Hepatocyte (in vitro differentiated cells): Measurements from ENCODE around the gene LMNB1. TPM values are rescaled to one million over a fixed set of nuclear protein-coding genes. Genes with fewer than 3 reads are reported as not detected.
"Not testable (repeated sequence)": the region's sequence is repeated elsewhere in the genome, so short reads cannot be mapped to it uniquely, and the experiment has no call there.

ENCODE experiments used
- DNase-seq: peaks from one replicate; pipeline ENCODE4 v3.0.0-alpha.2; 2016; ENCODE audit warnings: low spot score
- H2AFZ ChIP-seq: fragments of 200-600 bp; sonication (generic); 2 replicates; pipeline ENCODE4 v1.6.0; 2016; ENCODE audit warnings: antibody characterized with exemption, mild to moderate bottlenecking
- H3K27ac ChIP-seq: fragments of 200-600 bp; sonication (generic); 2 replicates; pipeline ENCODE4 v1.5.1; 2016; ENCODE audit warnings: mild to moderate bottlenecking
- H3K27me3 ChIP-seq: fragments of 200-600 bp; sonication (generic); 2 replicates; pipeline ENCODE4 v1.6.1; 2016
- H3K36me3 ChIP-seq: fragments of 200-600 bp; sonication (generic); replicated peaks from 2 replicates; pipeline ENCODE4 v1.5.1; 2016; ENCODE audit warnings: low read depth; ENCODE audit not compliant: insufficient read depth
- H3K4me1 ChIP-seq: fragments of 200-600 bp; sonication (generic); 2 replicates; pipeline ENCODE4 v1.5.1; 2016; ENCODE audit warnings: mild to moderate bottlenecking, moderate library complexity; ENCODE audit not compliant: insufficient read depth
- H3K4me2 ChIP-seq: fragments of 200-600 bp; sonication (generic); 2 replicates; pipeline ENCODE4 v1.6.0; 2016
- H3K4me3 ChIP-seq: fragments of 200-600 bp; sonication (generic); 2 replicates; pipeline ENCODE4 v1.5.1; 2016; ENCODE audit warnings: mild to moderate bottlenecking
- H3K79me2 ChIP-seq: fragments of 200-600 bp; sonication (generic); 2 replicates; pipeline ENCODE4 v1.6.0; 2017; ENCODE audit warnings: mild to moderate bottlenecking
- H3K9me2 ChIP-seq: fragments of 200-600 bp; sonication (generic); replicated peaks from 2 replicates; pipeline ENCODE4 v1.6.0; 2017; ENCODE audit warnings: mild to moderate bottlenecking; ENCODE audit not compliant: insufficient read depth
- H3K9me3 ChIP-seq: fragments of 200-600 bp; sonication (generic); 2 replicates; pipeline ENCODE4 v1.5.1; 2016; ENCODE audit warnings: low read depth, mild to moderate bottlenecking
- H4K20me1 ChIP-seq: fragments of 200-600 bp; sonication (generic); 2 replicates; pipeline ENCODE4 v1.6.0; 2016; ENCODE audit warnings: mild to moderate bottlenecking; ENCODE audit not compliant: insufficient read depth, poor library complexity, severe bottlenecking
- CTCF ChIP-seq: fragments of 200-600 bp; sonication (generic); IDR thresholded peaks from 2 replicates; pipeline ENCODE4 v1.5.1; 2016; ENCODE audit warnings: antibody characterized with exemption, mild to moderate bottlenecking; ENCODE audit not compliant: poor library complexity
- EZH2 ChIP-seq: fragments of 200-600 bp; sonication (generic); IDR thresholded peaks from 2 replicates; pipeline ENCODE4 v1.6.1; 2016; ENCODE audit warnings: antibody characterized with exemption, mild to moderate bottlenecking, borderline replicate concordance
- EZH2phosphoT487 ChIP-seq: fragments of 200-600 bp; sonication (generic); IDR thresholded peaks from one replicate; pipeline ENCODE4 v1.6.1; 2018; ENCODE audit warnings: antibody characterized with exemption, mild to moderate bottlenecking, low read depth, moderate library complexity; ENCODE audit not compliant: unreplicated experiment, severe bottlenecking
- WGBS: methylation state at CpG from one replicate; pipeline ENCODE4 v1.1.6; 2016; ENCODE audit warnings: low lambda C conversion rate; ENCODE audit errors: missing lambda C conversion rate; 5-methylcytosine and 5-hydroxymethylcytosine counted together
- polyA plus RNA-seq: library from polyadenylated mRNA; unstranded; fragments of >200 nt; fragmentation: Nextera tagmentation; extraction: Ambion mirVana; gene quantifications from 2 replicates; pipeline ENCODE4 v1.2.1, GENCODE V29; 2016
- total RNA-seq: library from RNA; depleted of rRNA; stranded (reverse); fragments of >200 nt; gene quantifications from 2 replicates; pipeline ENCODE4 v1.2.3, GENCODE V29; 2014

Gene LMNB1
- total and polyA plus RNA-seq, 2 experiments from 2014 or later: 12.9 to 30.8 TPM

GRCh38 chr5:126780165-126780827 is 3.4 kb downstream of the LMNB1 start:
- DNase-seq: peak; percentile 75
- peak; percentile 82 for TF ChIP-seq CTCF
- no peak for TF ChIP-seq EZH2phosphoT487
- Histone ChIP-seq H3K27ac (no peak overlapping the region), H3K9me2 (no peaks in the 10 kb centered on the region), H3K4me3 (no peak overlapping the region), H4K20me1 (no peaks in the 10 kb centered on the region), H3K79me2 (peaks cover 67% of the 10 kb centered on the region), H2AFZ (no peak overlapping the region), H3K4me1 (no peaks in the 10 kb centered on the region), H3K9me3 (no peaks in the 10 kb centered on the region), H3K4me2 (peak overlapping the region; percentile 59), H3K36me3 (no peaks in the 10 kb centered on the region), H3K27me3 (no peaks in the 10 kb centered on the region)
- WGBS: 44% methylated on average over 7 of the region's 7 CpGs

GRCh38 chr5:126788409-126788808 is 11.5 kb downstream of the LMNB1 start:
- not testable (repeated sequence) for H3K4me1 ChIP-seq, H3K4me3 ChIP-seq, H3K36me3 ChIP-seq, H4K20me1 ChIP-seq, DNase-seq, H3K27me3 ChIP-seq, H3K9me2 ChIP-seq, H3K9me3 ChIP-seq, H3K4me2 ChIP-seq, H2AFZ ChIP-seq, H3K27ac ChIP-seq
- H3K79me2 ChIP-seq: peaks cover 98% of the 10 kb centered on the region
- 94% methylated on average over 7 of the region's 7 CpGs for WGBS

GRCh38 chr5:126793097-126793496 is 16.2 kb downstream of the LMNB1 start:
- 92% methylated on average over 3 of the region's 3 CpGs for WGBS
- TF ChIP-seq EZH2: no peak
- TF ChIP-seq EZH2phosphoT487: no peak
- no peak for TF ChIP-seq CTCF
- H3K4me2 ChIP-seq: no peak overlapping the region
- H3K79me2 ChIP-seq: peaks cover 98% of the 10 kb centered on the region
- H2AFZ ChIP-seq: no peak overlapping the region
- no peaks in the 10 kb centered on the region for H4K20me1 ChIP-seq
- H3K27ac ChIP-seq: no peak overlapping the region
- H3K4me1 ChIP-seq: no peaks in the 10 kb centered on the region
- H3K9me3 ChIP-seq: no peaks in the 10 kb centered on the region
- H3K9me2 ChIP-seq: no peaks in the 10 kb centered on the region
- no peak for DNase-seq
- H3K27me3 ChIP-seq: no peaks in the 10 kb centered on the region
- H3K36me3 ChIP-seq: no peaks in the 10 kb centered on the region
- no peak overlapping the region for H3K4me3 ChIP-seq

GRCh38 chr5:126793648-126794047 is 16.7 kb downstream of the LMNB1 start:
- H3K4me1 ChIP-seq, H2AFZ ChIP-seq, H3K36me3 ChIP-seq, H3K27me3 ChIP-seq, H3K9me3 ChIP-seq, H3K4me2 ChIP-seq, DNase-seq, H3K4me3 ChIP-seq, H4K20me1 ChIP-seq, H3K9me2 ChIP-seq, H3K27ac ChIP-seq: not testable (repeated sequence)
- WGBS: 98% methylated on average over 8 of the region's 9 CpGs
- H3K79me2 ChIP-seq: peaks cover 98% of the 10 kb centered on the region
